Kidney tubule cell (primary cell): ENCODE measurements around the gene TMEM62.

Experiments used
- DNase-seq: peaks from one replicate; pipeline ENCODE4 v3.0.0-alpha.2; 2018; ENCODE audit warnings: low spot score

Gene TMEM62

GRCh38 chr15:43232289-43232874 is 99.0 kb downstream of the TMEM62 start:
- no peak for DNase-seq
